ENCODE measurements around the gene LGALS12.
"Not testable (repeated sequence)": the region's sequence is repeated elsewhere in the genome, so short reads cannot be mapped to it uniquely, and the experiment has no call there.

- TF ChIP-seq CTCF, POLR2A (IDR thresholded peaks at IDR 0.05): not testable (repeated sequence)
Observed at GRCh38 chr11:63550156-63550700, 44.3 kb downstream of the LGALS12 start.

Data from heart left ventricle (tissue), 13 donors.